Prostate gland (tissue), 2 donors: ENCODE measurements around the gene SIK2.

ENCODE experiments used
- CTCF ChIP-seq, 4 experiments: fragments of 200-600 bp in 2 of 4; fragments of 450-650 bp in 2 of 4; sonication (generic) in 2 of 4; IDR thresholded peaks; 1 replicate in 3 of 4; 2 replicates in 1 of 4; pipeline ENCODE4 v1.5.1; 2016 to 2019; ENCODE audit warnings: antibody characterized with exemption in 4 of 4, mild to moderate bottlenecking in 2 of 4, moderate library complexity in 2 of 4
- POLR2A ChIP-seq: fragments of 450-650 bp; IDR thresholded peaks from one replicate; pipeline ENCODE4 v1.6.1; 2016; ENCODE audit warnings: antibody characterized with exemption, mild to moderate bottlenecking

DNA sequence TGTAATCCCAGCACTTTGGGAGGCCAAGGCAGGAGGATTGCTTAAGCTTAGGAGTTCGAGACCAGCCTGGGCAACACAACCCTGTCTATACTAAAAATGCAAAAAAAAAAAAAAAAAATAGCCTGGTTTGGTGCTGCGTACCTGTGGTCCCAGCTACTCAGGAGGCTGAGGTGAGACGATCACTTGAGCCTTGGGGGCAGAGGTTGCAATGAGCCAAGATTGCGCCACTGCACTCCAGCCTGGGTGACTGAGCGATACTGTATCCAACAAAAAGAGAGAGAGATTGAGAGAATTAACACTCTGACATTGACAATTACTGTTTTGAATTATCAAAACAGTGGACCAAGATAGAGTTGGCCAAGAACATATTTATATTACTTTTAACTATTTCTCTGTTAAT lies 53.7 kb downstream of the SIK2 start:
- TF ChIP-seq CTCF (IDR thresholded peaks at IDR 0.05) (no peak), POLR2A (no peak)
